HCT116 (cell line): Measurements from ENCODE around the gene CEBPB. TPM values are rescaled to one million over a fixed set of nuclear protein-coding genes. Genes with fewer than 3 reads are reported as not detected.

ENCODE experiments used
- ATAC-seq: fragments of 200-7000 bp; cut with Tn5 transposase; 2 replicates; pipeline ENCODE4 v1.9.1; 2020; ENCODE audit warnings: mild to moderate bottlenecking, moderate library complexity
- BruUV-seq: library from RNA; stranded (reverse); fragments of 400-500 nt; replicated peaks from 2 replicates; lab custom pipeline; 2021; lab: Mats Ljungman, UMichigan
- CTCF ChIA-PET: fragments of 300-600 bp; sonication (Branson Sonifier 250); formaldehyde crosslinking; loops from one replicate; lab custom pipeline; 2021; ENCODE audit warnings: antibody characterized with exemption; lab: Charles Lee
- POLR2A ChIA-PET: fragments of 300-600, 350-600 bp; sonication (Branson Sonifier 250); formaldehyde crosslinking; loops from one replicate; lab custom pipeline; 2021; ENCODE audit warnings: antibody characterized with exemption; lab: Charles Lee
- RAD21 ChIA-PET, 2 experiments: fragments of 300-600 bp; sonication (Branson Sonifier 250); formaldehyde crosslinking; loops; one replicate each; lab custom pipeline; 2023; ENCODE audit warnings: low total read pairs in 2 of 2; ENCODE audit not compliant: uncharacterized antibody in 2 of 2, unreplicated experiment in 2 of 2, low non-redundant PET in 1 of 2; lab: Charles Lee
- DNase-seq: peaks from one replicate; pipeline ENCODE4 v3.0.0-alpha.2; 2010; ENCODE audit warnings: low read depth, low spot score
- H2AFZ ChIP-seq: fragments of 200-600 bp; shearing (Covaris generic), sonication (generic); 2 replicates; pipeline ENCODE4 v1.6.1; 2017; ENCODE audit warnings: low read depth, mixed run types, mixed read lengths, antibody characterized with exemption, low read length; ENCODE audit not compliant: poor library complexity, severe bottlenecking
- H3K27ac ChIP-seq: 2 replicates; pipeline ENCODE4 v1.5.1; 2012; ENCODE audit warnings: low read depth, low read length
- H3K27me3 ChIP-seq: fragments of 200-600 bp; sonication (generic); 2 replicates; pipeline ENCODE4 v1.6.1; 2016; ENCODE audit warnings: mixed run types, low read length, mixed read lengths; ENCODE audit not compliant: insufficient read depth
- H3K36me3 ChIP-seq, 2 experiments: fragments of 200-500 bp in 1 of 2; fragments of 200-600 bp in 1 of 2; sonication (Bioruptor generic) in 1 of 2; sonication (generic) in 1 of 2; 2 replicates each; pipeline versions ENCODE4 v1.5.1 to v1.6.1; 2014 to 2016; ENCODE audit warnings: low read length in 2 of 2, inconsistent platforms in 1 of 2, mixed read lengths in 1 of 2, mixed run types in 1 of 2; ENCODE audit not compliant: insufficient read depth in 2 of 2, control insufficient read depth in 1 of 2
- H3K4me1 ChIP-seq, 2 experiments: fragments of 200-600 bp in 1 of 2; sonication (generic) in 1 of 2; 2 replicates each; pipeline versions ENCODE4 v1.5.1 to v1.6.1; 2012 to 2017; ENCODE audit warnings: low read length in 2 of 2, inconsistent platforms in 1 of 2, mild to moderate bottlenecking in 1 of 2, mixed read lengths in 1 of 2, mixed run types in 1 of 2, moderate library complexity in 1 of 2; ENCODE audit not compliant: insufficient read depth in 2 of 2, control insufficient read depth in 1 of 2
- H3K4me2 ChIP-seq: fragments of 200-600 bp; sonication (generic); 2 replicates; pipeline ENCODE4 v1.6.1; 2017; ENCODE audit warnings: mixed run types, low read length, mixed read lengths
- H3K4me3 ChIP-seq, 2 experiments: fragments of 200-600 bp in 1 of 2; sonication (generic) in 1 of 2; replicated peaks in 1 of 2; 2 replicates each; pipeline ENCODE4 v1.5.1; 2011 to 2016; ENCODE audit warnings: low read length in 2 of 2, control low read depth in 1 of 2, low read depth in 1 of 2, mild to moderate bottlenecking in 1 of 2, mixed read lengths in 1 of 2, mixed run types in 1 of 2
- H3K79me2 ChIP-seq: fragments of 200-600 bp; sonication (generic); 2 replicates; pipeline ENCODE4 v1.6.1; 2017; ENCODE audit warnings: mild to moderate bottlenecking, mixed run types, low read length, moderate library complexity, mixed read lengths; ENCODE audit not compliant: insufficient read depth
- H3K9ac ChIP-seq: fragments of 200-600 bp; sonication (generic); 2 replicates; pipeline ENCODE4 v1.6.1; 2016; ENCODE audit warnings: low read length, mixed read lengths
- H3K9me2 ChIP-seq: fragments of 200-600 bp; sonication (generic), shearing (Covaris generic); 2 replicates; pipeline ENCODE4 v1.6.1; 2017; ENCODE audit warnings: mixed run types, mild to moderate bottlenecking, moderate library complexity; ENCODE audit not compliant: insufficient read depth
- H3K9me3 ChIP-seq, 2 experiments: fragments of 200-500 bp in 1 of 2; fragments of 200-600 bp in 1 of 2; sonication (Bioruptor generic) in 1 of 2; sonication (generic) in 1 of 2; 2 replicates each; pipeline ENCODE4 v1.6.1; 2014 to 2017; ENCODE audit warnings: low read length in 2 of 2, mixed read lengths in 2 of 2, inconsistent platforms in 1 of 2, low read depth in 1 of 2, mild to moderate bottlenecking in 1 of 2, mixed run types in 1 of 2, moderate library complexity in 1 of 2; ENCODE audit not compliant: control insufficient read depth in 1 of 2, insufficient read depth in 1 of 2
- H4K20me1 ChIP-seq: fragments of 200-600 bp; sonication (generic), shearing (Covaris generic); 2 replicates; pipeline ENCODE4 v1.6.1; 2017; ENCODE audit warnings: mixed run types, mild to moderate bottlenecking, moderate library complexity; ENCODE audit not compliant: insufficient read depth
- CEBPB ChIP-seq: IDR thresholded peaks from 2 replicates; pipeline ENCODE4 v1.6.1; 2012; ENCODE audit warnings: low read depth
- ELF1 ChIP-seq: IDR thresholded peaks from 2 replicates; pipeline ENCODE4 v1.6.1; 2012; ENCODE audit warnings: low read depth, borderline replicate concordance
- FOSL1 ChIP-seq: IDR thresholded peaks from 2 replicates; pipeline ENCODE4 v1.6.1; 2012; ENCODE audit warnings: low read depth
- JUND ChIP-seq: IDR thresholded peaks from 2 replicates; pipeline ENCODE4 v1.6.1; 2012
- POLR2A ChIP-seq: IDR thresholded peaks from 2 replicates; pipeline ENCODE4 v1.7.0; 2011; ENCODE audit warnings: borderline replicate concordance; ENCODE audit not compliant: insufficient read depth, insufficient read length; ENCODE audit errors: extremely low read depth
- SP1 ChIP-seq: IDR thresholded peaks from 2 replicates; pipeline ENCODE4 v1.6.1; 2012; ENCODE audit warnings: low read depth
- TCF7L2 ChIP-seq: IDR thresholded peaks from 2 replicates; pipeline ENCODE4 v1.7.0; 2011; ENCODE audit warnings: borderline replicate concordance, inconsistent platforms; ENCODE audit not compliant: insufficient read depth, insufficient read length; ENCODE audit errors: extremely low read depth
- YY1 ChIP-seq: IDR thresholded peaks from 2 replicates; pipeline ENCODE4 v1.6.1; 2011; ENCODE audit warnings: low read length, low read depth, moderate library complexity, mild to moderate bottlenecking; ENCODE audit not compliant: insufficient replicate concordance; ENCODE audit errors: extremely low read depth
- ZFX ChIP-seq: fragments of 450-650 bp; IDR thresholded peaks from 2 replicates; pipeline ENCODE4 v1.6.1; 2017
- intact Hi-C: fragments of 100-400 bp; cut with micrococcal nuclease; formaldehyde crosslinking; loops from 2 replicates; pipeline ENCODE4 v1.10.0; 2022
- total RNA-seq: library from RNA; stranded (reverse); gene quantifications from one replicate; pipeline ENCODE4 v1.2.1, GENCODE V29; 2021; ENCODE audit not compliant: unreplicated experiment
- TF ChIP-seq, protein P1 (sequence below): IDR thresholded peaks from 2 replicates; pipeline ENCODE4 v1.6.1; 2012
- TF ChIP-seq, protein P2 (sequence below): IDR thresholded peaks from 2 replicates; pipeline ENCODE4 v1.6.1; 2011; ENCODE audit warnings: mild to moderate bottlenecking, low read length, moderate library complexity; ENCODE audit not compliant: insufficient replicate concordance; ENCODE audit errors: extremely low read depth
- TF ChIP-seq, protein P3 (sequence below): IDR thresholded peaks from 2 replicates; pipeline ENCODE4 v1.6.1; 2012; ENCODE audit warnings: low read depth

Gene CEBPB
- total RNA-seq, 1 experiment from 2014 or later: 113 TPM

DNA sequence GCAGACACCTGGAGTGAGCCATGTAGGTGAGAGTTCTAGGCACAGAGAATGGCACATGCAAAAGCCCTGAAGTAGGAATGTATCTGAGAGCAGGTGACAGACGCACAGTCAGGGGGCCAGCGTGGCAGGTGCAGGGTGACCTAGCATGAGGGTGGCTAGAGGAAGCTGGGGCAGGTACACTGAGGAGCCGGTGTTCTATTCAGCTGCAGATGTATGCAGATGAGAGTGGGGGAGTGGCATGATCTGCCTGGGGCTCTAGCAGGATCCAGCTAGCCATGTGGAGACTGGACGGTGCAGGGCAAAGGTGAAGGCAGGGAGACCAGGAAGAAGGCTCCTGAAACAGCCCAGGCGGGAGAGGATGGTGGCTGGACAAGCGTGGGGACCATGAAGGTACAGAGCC lies 47.8 kb upstream of the CEBPB start:
- BruUV-seq: no TSS peak
- Histone ChIP-seq H3K27me3 (no peaks in the 10 kb centered on the region), H4K20me1 (no peaks in the 10 kb centered on the region), H3K9ac (no peak overlapping the region), H3K9me2 (no peaks in the 10 kb centered on the region), H3K27ac (no peak overlapping the region), H3K9me3 (no peaks in the 10 kb centered on the region), H3K36me3 (peaks cover 38 to 40% of the 10 kb centered on the region in 2 experiments), H3K4me2 (no peak overlapping the region)
- CTCF ChIA-PET: no interaction called here
- DNase-seq (no peak), ATAC-seq (no peak)
- POLR2A ChIA-PET: no interaction called here
- intact Hi-C loops: no loop called here
- RAD21 ChIA-PET: no interaction called here
- TF ChIP-seq, protein P1, sequence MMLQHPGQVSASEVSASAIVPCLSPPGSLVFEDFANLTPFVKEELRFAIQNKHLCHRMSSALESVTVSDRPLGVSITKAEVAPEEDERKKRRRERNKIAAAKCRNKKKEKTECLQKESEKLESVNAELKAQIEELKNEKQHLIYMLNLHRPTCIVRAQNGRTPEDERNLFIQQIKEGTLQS: no peak
- TF ChIP-seq, protein P2, sequence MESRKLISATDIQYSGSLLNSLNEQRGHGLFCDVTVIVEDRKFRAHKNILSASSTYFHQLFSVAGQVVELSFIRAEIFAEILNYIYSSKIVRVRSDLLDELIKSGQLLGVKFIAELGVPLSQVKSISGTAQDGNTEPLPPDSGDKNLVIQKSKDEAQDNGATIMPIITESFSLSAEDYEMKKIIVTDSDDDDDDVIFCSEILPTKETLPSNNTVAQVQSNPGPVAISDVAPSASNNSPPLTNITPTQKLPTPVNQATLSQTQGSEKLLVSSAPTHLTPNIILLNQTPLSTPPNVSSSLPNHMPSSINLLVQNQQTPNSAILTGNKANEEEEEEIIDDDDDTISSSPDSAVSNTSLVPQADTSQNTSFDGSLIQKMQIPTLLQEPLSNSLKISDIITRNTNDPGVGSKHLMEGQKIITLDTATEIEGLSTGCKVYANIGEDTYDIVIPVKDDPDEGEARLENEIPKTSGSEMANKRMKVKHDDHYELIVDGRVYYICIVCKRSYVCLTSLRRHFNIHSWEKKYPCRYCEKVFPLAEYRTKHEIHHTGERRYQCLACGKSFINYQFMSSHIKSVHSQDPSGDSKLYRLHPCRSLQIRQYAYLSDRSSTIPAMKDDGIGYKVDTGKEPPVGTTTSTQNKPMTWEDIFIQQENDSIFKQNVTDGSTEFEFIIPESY: no peak
- no peak for TF ChIP-seq YY1
- TF ChIP-seq POLR2A: no peak
- TF ChIP-seq, all 23 proteins: peak for 0
- H2AFZ ChIP-seq: no peak overlapping the region
- peaks cover 90% of the 10 kb centered on the region for H3K79me2 ChIP-seq
- H3K4me3 ChIP-seq: no peak overlapping the region
- peaks cover 22 to 66% of the 10 kb centered on the region in 2 experiments for H3K4me1 ChIP-seq

DNA sequence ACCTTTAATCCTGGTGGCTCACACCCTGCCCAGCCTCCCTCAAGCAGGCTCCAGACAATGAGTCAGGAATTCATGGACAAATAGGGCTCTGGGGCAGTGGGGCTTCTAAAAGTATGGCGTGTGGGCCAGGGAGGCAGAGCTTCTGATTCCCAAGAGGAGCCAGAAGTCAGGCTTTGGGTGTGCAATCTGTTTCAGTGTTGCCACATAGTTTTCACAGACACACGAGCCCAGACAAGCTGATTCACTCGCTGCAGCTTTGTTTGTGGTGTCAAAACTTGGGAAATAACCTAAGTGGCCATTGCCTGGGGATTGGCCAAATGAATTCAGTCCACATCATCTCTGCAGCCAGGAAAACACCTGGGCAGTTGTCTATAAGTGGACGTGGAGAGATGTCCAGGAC lies 46.3 kb upstream of the CEBPB start:
- Histone ChIP-seq H3K79me2 (peaks cover 90% of the 10 kb centered on the region), H3K27me3 (no peaks in the 10 kb centered on the region), H3K4me2 (peak overlapping the region; percentile 12; the same call in 1 of the 2 replicates), H3K4me3 (no peak overlapping the region), H3K9me2 (no peaks in the 10 kb centered on the region), H3K36me3 (peaks cover 40 to 46% of the 10 kb centered on the region in 2 experiments), H3K27ac (no peak overlapping the region), H3K4me1 (peaks cover 8 to 64% of the 10 kb centered on the region in 2 experiments), H3K9ac (no peak overlapping the region), H4K20me1 (no peaks in the 10 kb centered on the region), H3K9me3 (no peaks in the 10 kb centered on the region), H2AFZ (no peak overlapping the region)
- no TSS peak for BruUV-seq
- CTCF ChIA-PET: no interaction called here
- RAD21 ChIA-PET: interaction anchor here in 1 of 2 experiments (0.7 kb wide), 1 partner anchor 1275 kb away, joined by 3 read pairs; no protein-coding TSS in a partner anchor
- POLR2A ChIA-PET: no interaction called here
- intact Hi-C loops: no loop called here
- ATAC-seq: no peak
- no peak for DNase-seq
- TF ChIP-seq, protein P2: no peak
- TF ChIP-seq CEBPB: no peak
- TF ChIP-seq SP1: no peak
- TF ChIP-seq FOSL1: no peak
- TF ChIP-seq TCF7L2: no peak
- TF ChIP-seq ZFX: no peak
- no peak for TF ChIP-seq JUND
- TF ChIP-seq, protein P3, sequence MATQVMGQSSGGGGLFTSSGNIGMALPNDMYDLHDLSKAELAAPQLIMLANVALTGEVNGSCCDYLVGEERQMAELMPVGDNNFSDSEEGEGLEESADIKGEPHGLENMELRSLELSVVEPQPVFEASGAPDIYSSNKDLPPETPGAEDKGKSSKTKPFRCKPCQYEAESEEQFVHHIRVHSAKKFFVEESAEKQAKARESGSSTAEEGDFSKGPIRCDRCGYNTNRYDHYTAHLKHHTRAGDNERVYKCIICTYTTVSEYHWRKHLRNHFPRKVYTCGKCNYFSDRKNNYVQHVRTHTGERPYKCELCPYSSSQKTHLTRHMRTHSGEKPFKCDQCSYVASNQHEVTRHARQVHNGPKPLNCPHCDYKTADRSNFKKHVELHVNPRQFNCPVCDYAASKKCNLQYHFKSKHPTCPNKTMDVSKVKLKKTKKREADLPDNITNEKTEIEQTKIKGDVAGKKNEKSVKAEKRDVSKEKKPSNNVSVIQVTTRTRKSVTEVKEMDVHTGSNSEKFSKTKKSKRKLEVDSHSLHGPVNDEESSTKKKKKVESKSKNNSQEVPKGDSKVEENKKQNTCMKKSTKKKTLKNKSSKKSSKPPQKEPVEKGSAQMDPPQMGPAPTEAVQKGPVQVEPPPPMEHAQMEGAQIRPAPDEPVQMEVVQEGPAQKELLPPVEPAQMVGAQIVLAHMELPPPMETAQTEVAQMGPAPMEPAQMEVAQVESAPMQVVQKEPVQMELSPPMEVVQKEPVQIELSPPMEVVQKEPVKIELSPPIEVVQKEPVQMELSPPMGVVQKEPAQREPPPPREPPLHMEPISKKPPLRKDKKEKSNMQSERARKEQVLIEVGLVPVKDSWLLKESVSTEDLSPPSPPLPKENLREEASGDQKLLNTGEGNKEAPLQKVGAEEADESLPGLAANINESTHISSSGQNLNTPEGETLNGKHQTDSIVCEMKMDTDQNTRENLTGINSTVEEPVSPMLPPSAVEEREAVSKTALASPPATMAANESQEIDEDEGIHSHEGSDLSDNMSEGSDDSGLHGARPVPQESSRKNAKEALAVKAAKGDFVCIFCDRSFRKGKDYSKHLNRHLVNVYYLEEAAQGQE: no peak
- no peak for TF ChIP-seq ELF1
- no peak for TF ChIP-seq YY1
